Measurements from ENCODE around the gene ARHGAP22.

Gene ARHGAP22

DNA sequence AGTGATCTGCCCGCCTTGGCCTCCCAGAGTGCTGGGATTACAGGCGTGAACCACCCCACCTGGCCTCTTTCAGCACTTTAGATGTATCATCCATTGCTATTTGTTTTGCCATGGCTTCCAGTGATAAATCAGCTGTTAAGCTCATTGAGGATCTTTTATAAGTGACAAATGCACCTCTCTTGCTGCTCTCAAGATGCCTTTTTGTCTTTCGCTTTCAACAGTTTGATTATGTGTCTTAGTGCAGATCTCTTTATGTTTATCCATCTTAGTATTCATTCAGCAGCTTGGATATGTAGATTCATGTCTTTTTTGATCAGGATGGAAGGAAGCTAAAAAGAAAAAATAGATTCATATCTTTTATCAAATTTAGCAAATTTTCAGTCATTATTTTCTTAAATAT, 192.8 kb downstream of the ARHGAP22 start:
- DNase-seq, result no peak

DNA sequence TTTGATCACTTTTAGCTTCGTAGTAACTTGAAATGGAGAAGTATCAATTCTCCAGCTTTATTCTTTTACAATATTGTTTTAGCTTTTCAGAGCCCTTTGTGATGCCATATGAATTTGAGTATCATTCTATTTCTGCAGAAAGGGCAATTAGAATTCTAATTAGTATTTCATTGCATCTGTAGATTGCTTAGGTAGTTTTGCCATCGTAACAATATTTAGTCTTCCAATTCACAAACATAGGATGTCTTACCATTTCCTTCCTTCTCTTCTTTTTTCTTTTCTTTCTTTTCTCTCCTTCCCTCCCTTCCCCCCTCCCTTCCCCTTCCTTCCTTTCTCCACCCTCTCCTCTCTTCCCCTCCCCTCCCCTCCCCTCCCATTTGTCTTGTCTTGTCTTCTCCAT, 193.4 kb downstream of the ARHGAP22 start:
- no peak for DNase-seq

DNA sequence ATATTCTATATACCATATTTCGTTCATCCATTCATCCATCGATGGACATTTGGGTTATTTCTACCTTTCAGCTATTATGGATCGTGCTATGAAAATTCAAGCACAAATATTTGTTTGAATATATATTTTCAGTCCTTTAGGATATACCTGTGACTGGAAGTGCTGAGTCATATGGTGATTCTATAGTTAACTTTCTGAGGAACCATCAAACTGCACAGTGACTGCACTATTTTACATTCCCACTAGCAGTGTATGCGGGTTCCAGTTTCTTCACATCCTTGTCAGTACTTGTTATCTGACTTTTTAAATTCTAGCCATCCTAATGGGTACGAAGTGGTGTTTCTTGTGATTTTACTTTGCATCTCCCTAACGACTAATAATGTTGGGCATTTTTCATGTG, 194.4 kb downstream of the ARHGAP22 start:
- no peak for DNase-seq

DNA sequence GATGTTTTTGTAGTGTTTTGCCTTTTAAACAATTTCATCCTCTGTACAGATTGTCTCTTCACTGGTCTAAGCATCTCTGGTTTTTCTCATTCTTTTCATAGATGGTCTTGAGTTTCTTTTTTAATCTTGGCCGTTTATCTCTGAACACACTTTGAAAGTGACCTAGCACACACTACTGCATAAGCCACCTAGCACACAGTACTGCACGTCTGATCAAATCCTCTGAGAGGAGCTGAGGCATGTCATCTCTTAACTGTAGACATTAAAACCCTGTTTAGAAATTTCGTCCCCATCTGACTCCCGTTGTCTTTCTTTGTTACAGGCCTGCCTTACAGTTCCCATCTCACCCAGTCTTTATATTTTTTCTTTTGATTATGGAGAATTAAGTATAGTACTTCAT, 198.2 kb downstream of the ARHGAP22 start:
- no peak for DNase-seq

DNA sequence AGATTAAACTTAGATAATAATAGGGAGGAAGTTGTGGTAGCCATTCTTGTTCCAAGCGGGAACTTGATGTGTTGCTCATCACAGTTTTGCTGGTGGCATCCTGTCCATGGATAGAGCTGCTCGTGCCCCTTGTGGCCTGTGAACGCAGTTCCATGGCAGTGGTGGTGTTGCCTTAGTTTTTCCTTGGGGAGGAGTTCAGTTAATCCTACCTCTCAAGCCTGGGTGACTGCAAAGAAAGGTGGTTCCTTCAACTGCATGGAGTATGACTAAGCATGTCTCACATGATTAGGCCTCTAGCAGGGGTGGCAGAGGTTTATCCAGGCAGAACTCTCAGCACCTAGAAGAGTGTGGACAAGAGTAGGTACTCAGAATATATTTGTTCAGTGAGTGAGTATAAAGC, 198.7 kb downstream of the ARHGAP22 start:
- DNase-seq, result no peak

DNA sequence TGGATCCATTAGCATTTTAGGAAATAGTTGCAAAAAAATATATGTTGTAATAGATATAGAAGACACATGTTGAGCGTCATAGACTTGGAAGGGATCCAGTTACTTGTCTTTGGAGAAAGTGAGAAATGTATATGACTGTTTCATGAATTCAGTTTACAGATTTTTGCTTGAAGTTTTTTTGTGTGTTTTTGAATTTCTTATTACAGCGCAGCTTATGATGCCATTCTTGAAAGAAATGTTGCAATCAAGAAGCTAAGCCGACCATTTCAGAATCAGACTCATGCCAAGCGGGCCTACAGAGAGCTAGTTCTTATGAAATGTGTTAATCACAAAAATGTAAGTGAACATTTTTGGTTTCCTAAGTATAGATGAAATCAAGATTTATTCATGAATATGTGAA, 200.2 kb downstream of the ARHGAP22 start:
- DNase-seq, result no peak

DNA sequence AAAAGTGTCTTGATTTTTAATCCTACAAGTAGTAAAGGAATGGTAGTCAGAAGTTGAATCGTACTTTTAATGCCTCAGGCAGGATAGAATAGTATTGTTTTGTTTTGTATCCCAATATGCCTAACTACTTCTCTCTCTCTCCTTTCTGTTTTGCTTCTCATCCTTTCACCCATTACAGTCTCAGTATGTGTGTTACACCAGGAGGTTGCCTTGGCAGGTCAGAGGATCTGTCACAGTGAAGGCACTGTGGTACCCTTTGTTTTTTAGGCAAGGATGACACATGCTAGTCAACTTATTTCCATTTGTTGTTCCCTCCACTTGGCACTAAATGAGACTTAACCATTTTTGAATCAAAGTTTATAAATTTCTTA, 204.0 kb downstream of the ARHGAP22 start:
- no peak for DNase-seq

DNA sequence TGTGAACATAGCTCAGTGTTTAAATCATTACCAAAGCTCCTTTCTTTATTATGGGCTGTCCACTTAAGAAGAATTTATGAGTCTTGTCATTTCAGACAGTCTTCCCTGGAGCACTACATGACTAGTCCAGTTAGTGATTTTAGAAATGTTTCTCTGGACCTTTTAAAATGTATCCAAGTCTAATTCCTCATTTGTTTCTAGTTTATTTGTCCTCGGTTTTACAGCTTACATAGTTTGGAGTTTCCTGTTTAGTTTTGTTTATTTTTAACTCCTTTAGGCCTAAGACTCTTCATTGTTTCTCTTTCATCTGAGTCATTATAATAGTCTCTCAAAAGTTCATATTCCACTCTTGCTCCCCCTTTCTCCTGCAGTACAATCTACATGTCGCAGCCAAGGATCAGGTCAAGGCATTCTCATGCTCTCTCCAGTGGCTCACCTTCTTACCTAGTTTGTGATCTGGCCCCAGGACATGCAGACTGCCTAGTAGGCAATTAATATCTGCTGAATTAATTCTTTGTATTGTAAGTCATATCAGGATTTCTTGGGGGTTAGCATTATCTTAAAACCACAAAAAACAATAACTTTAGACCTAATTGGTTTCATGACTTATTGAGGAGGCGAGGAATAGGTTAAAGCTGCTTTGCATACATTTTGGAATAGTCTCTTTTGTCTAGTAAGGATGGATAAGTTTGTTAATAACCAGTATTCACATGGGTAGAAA, 204.6 kb downstream of the ARHGAP22 start:
- DNase-seq, result no peak

DNA sequence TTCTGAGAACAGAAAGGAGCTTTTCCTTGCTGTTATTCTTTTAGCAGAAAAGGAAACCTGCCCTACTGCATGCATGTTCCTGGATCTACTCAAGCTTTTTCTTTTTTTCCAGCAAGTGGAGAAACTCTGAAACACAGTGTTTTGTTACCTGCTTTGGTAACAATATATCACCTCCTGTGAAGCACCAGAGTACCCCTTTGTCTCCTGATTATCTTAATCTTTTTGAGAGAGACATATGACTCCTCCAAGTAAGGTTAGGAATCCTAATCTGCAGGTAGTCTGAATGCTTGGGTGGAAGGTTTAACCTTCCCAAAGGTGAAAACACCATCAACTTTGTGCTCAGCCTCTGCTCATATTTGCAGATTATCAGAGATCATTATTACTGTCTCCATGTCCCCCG, 205.3 kb downstream of the ARHGAP22 start:
- DNase-seq, result no peak

DNA sequence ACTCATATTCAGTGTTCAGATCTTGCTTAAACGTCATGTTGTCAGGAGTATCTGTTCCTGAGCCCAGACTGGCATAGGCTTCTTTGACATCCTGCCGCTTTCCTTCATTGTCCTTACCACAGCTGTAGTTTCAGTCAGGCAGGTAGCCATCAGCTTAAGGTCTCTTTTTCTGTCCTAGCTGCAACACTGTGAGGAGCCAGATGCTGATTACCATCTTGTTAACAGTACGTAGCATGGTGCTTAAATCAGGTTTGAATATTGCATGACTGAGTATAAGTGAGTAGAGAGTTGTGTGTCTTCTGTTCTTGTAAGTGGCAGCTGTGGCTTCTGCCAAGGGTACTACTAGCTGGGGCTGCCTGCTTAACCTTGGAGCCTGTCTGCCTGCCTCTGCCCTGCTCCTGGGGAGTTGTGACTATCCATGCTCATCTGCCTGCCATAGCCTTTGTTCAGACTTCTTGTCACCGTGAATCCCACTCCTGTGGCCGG, 205.8 kb downstream of the ARHGAP22 start:
- DNase-seq, result no peak

DNA sequence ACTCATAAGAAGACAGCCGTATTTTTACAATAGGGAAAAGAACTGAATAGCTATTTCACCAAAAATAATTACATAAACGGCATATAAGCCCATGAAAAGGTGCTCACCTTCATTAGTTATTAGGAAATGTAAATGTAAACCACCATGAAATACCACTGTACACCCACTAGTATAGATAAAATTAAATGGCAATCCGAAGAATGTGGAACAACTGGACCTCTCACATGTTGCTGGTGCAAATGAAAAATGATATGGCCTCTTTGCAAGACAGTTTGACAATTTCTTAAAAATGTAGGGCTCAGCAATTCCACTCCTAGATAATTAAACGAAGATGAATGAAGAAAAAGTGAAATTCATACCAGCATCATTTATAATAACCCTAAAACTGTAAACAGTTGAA, 206.6 kb downstream of the ARHGAP22 start:
- no peak for DNase-seq
